IPS-18a (cell line): Measurements from ENCODE around the gene NELFE.
"Not testable (repeated sequence)": the region's sequence is repeated elsewhere in the genome, so short reads cannot be mapped to it uniquely, and the experiment has no call there.

Source experiments
- H3K27ac ChIP-seq: one replicate; pipeline ENCODE4 v1.5.1; 2013; ENCODE audit warnings: low read length
- H3K27me3 ChIP-seq: one replicate; pipeline ENCODE4 v1.6.1; 2013; ENCODE audit warnings: mild to moderate bottlenecking, low read length; ENCODE audit not compliant: control insufficient read depth, insufficient read depth
- H3K36me3 ChIP-seq: one replicate; pipeline ENCODE4 v1.6.1; 2013; ENCODE audit warnings: low read depth, low read length; ENCODE audit not compliant: control insufficient read depth
- H3K4me1 ChIP-seq: one replicate; pipeline ENCODE4 v1.6.1; 2013; ENCODE audit warnings: low read depth, low read length; ENCODE audit not compliant: control insufficient read depth
- H3K4me3 ChIP-seq: one replicate; pipeline ENCODE4 v1.5.1; 2013; ENCODE audit warnings: low read length
- H3K9ac ChIP-seq: one replicate; pipeline ENCODE4 v1.6.1; 2013; ENCODE audit warnings: mild to moderate bottlenecking, low read length, moderate library complexity
- H3K9me3 ChIP-seq: one replicate; pipeline ENCODE4 v1.6.1; 2013; ENCODE audit warnings: low read depth, low read length; ENCODE audit not compliant: control insufficient read depth

Gene NELFE, protein sequence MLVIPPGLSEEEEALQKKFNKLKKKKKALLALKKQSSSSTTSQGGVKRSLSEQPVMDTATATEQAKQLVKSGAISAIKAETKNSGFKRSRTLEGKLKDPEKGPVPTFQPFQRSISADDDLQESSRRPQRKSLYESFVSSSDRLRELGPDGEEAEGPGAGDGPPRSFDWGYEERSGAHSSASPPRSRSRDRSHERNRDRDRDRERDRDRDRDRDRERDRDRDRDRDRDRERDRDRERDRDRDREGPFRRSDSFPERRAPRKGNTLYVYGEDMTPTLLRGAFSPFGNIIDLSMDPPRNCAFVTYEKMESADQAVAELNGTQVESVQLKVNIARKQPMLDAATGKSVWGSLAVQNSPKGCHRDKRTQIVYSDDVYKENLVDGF

DNA sequence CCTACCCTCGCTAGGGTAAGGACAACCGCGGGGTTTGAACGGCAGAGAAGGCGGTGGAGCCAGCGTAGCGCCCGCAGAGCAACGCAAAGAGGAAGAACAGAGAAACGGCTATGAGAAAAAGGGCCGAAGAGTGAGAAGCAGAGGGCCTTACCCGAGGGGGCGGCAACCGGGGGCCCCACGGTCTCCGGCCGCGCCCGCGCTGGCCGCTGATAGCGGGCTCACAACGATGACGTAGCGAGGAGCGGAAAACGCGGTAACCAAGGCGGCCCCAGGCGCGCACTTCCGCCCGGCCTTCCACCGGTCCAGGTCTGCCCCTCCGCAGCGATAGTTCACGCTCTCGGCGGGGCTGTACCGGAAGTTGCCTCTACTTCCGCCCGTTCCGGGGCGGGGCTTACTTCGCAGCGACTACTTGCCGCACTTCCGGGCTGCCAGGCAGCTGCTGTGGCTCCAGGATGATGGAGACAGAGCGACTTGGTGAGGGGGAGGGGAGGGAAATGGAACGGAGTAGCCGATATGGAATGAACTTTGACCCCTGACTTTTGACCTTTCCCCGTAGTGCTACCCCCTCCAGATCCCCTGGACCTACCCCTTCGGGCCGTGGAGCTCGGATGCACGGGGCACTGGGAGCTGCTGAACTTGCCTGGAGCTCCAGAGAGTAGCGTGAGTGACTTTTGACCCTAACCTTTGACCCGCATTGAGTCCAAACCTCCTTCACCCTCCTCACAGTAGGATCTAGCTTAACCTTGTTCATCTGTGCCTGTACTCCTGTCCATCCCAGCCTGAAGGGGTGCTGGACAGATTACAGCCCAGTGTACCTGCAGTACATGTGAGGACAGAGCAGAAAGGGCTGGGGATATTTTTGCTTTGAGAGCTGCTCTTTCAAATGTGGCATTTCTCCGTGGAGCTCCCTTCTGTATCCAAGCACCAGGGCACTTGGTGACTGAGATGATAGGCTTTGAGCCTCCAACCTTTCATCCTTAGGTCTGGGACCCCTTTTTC, at the start of gene NELFE, which contains the start of gene SKIC2:
NELFE (minus strand) TSS at position 231 of the 999 bp plus-strand sequence. CDS start 525 bp downstream, outside the sequence.
SKIC2 (plus strand) TSS at position 435 of the 999 bp plus-strand sequence; CDS start at position 453, 18 bp downstream.
- Histone ChIP-seq H3K9me3 (no peaks in the 10 kb centered on the region), H3K27me3 (no peaks in the 10 kb centered on the region), H3K4me3 (peak within 1 kb of the TSS; percentile 87), H3K4me1 (no peaks in the 10 kb centered on the region), H3K36me3 (peaks cover 51% of the 10 kb centered on the region), H3K9ac (peak within 1 kb of the TSS; percentile 83), H3K27ac (peak within 1 kb of the TSS; percentile 36)

DNA sequence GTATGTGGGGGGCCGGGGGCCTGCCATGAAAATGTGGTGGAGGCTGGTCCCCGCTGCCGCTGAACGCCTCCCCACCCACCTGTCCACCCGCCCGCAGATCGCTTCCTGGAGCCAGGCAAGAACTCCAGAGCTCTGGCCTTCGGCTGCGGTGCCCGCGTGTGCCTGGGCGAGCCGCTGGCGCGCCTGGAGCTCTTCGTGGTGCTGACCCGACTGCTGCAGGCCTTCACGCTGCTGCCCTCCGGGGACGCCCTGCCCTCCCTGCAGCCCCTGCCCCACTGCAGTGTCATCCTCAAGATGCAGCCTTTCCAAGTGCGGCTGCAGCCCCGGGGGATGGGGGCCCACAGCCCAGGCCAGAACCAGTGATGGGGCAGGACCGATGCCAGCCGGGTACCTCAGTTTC, 49.3 kb upstream of the NELFE start:
- H3K27ac ChIP-seq, H3K36me3 ChIP-seq, H3K27me3 ChIP-seq, H3K9me3 ChIP-seq, H3K9ac ChIP-seq, H3K4me3 ChIP-seq, H3K4me1 ChIP-seq: not testable (repeated sequence)

DNA sequence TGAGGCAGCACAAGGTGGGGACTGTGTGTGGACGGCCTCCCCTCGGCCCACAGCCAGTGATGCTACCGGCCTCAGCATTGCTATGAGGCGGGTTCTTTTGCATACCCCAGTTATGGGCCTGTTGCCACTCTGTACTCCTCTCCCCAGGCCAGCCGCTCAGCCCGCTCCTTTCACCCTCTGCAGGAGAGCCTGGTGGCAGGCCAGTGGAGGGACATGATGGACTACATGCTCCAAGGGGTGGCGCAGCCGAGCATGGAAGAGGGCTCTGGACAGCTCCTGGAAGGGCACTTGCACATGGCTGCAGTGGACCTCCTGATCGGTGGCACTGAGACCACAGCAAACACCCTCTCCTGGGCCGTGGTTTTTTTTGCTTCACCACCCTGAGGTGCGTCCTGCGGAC, 48.3 kb upstream of the NELFE start:
- H3K27ac ChIP-seq, H3K4me3 ChIP-seq, H3K27me3 ChIP-seq, H3K36me3 ChIP-seq, H3K9me3 ChIP-seq, H3K9ac ChIP-seq, H3K4me1 ChIP-seq: not testable (repeated sequence)

DNA sequence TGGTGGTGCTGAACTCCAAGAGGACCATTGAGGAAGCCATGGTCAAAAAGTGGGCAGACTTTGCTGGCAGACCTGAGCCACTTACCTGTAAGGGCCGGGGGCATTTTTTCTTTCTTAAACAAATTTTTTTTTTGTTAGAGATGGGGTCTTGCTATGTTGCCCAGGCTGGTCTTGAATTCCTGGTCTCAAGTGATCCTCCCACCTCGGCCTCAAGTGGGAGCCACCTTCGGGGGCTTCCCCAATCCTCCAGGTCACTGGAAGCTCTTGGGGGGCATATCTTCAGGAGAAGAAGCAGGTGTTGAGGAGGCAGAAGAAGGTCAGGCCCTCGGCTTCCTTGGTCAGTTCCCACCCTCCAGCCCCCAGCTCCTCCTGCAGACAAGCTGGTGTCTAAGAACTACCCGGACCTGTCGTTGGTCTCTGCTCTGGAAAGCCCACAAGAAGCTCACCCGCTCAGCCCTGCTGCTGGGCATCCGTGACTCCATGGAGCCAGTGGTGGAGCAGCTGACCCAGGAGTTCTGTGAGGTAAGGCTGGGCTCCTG, 47.3 kb upstream of the NELFE start:
- not testable (repeated sequence) for H3K27ac ChIP-seq, H3K4me1 ChIP-seq, H3K36me3 ChIP-seq, H3K9me3 ChIP-seq, H3K9ac ChIP-seq, H3K27me3 ChIP-seq, H3K4me3 ChIP-seq

DNA sequence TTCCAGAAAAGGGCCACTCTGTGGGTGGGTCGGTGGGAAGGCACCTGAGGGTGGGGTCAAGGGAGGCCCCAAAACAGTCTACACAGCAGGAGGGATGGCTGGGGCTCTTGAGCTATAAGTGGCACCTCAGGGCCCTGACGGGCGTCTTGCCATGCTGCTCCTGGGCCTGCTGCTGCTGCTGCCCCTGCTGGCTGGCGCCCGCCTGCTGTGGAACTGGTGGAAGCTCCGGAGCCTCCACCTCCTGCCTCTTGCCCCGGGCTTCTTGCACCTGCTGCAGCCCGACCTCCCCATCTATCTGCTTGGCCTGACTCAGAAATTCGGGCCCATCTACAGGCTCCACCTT, 46.7 kb upstream of the NELFE start:
- H3K27me3 ChIP-seq, H3K9ac ChIP-seq, H3K4me3 ChIP-seq, H3K9me3 ChIP-seq, H3K27ac ChIP-seq, H3K36me3 ChIP-seq, H3K4me1 ChIP-seq: not testable (repeated sequence)

DNA sequence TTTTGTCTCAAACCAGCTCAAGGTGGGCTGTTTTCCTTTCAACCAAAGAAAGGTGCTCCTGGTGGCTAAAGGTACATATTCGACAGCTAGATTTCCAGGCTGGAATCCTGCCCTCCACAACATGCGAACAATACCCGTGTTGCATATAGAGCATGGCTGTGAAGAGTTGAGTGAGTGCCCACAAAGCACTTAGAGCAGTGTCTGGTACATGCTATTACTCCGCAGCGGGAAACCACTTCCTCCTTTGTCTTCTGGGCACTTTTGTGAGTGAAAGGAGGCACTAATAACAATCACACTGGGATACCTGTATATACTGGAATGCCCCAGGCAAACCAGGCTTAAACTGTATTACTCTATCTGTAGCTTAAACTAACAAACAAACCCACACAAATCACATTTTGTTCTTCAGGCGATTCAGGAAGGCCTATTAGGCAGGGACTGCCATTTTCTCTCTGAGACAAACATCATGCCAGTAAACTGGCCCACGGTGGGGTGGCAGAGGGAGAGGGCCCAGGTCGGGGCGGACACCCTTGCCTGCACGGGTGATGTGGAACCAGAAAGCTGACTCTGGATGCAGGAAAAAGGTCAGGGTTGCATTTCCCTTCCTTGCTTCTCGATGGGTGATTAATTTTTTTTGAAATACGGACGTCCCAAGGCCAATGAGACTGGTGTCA, 46.2 kb upstream of the NELFE start:
- not testable (repeated sequence) for H3K27ac ChIP-seq, H3K9ac ChIP-seq, H3K27me3 ChIP-seq, H3K4me3 ChIP-seq, H3K4me1 ChIP-seq, H3K36me3 ChIP-seq, H3K9me3 ChIP-seq

DNA sequence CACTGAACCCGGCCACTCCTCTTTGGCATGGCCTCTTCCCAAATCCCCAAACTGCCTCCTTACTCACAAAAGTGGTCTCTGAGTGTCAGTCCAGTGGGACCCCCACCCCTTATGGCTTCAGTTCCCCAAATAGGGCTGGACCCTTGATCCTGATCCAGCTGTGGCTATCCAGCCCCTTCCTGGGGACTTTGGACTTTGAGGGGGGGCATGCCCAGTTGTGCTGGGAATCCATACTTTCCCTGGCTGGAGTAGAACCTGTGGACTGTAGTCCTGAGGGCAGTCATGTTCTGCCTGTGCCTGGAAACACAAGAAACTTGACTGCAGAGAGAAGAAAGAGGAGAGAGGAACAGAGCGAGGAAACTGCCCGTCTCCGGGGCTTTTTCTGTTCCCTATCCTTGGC, 45.6 kb upstream of the NELFE start:
- H3K9ac ChIP-seq, H3K4me1 ChIP-seq, H3K36me3 ChIP-seq, H3K27me3 ChIP-seq, H3K4me3 ChIP-seq, H3K27ac ChIP-seq, H3K9me3 ChIP-seq: not testable (repeated sequence)

DNA sequence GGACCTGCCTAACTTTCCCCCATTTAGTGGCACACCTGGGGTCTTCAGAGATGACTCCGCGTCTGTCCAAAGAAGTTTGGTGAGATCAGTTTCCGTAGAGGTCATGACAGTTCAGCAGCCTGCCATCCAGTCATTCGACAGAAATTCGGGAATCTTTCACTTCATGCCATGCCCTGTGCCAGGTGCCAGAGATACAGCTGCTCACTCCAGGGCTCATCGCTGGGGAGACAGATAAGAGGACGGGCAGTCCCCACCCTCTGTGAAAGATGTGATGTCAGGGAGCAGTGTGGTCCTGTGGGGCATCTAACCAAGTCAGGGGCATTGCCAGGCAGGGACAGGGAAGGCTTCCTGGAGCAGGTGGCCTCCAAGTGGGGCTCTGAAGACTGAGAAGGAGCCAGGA, 44.5 kb upstream of the NELFE start:
- H3K27ac ChIP-seq, H3K9me3 ChIP-seq, H3K4me1 ChIP-seq, H3K36me3 ChIP-seq, H3K4me3 ChIP-seq, H3K9ac ChIP-seq, H3K27me3 ChIP-seq: not testable (repeated sequence)

DNA sequence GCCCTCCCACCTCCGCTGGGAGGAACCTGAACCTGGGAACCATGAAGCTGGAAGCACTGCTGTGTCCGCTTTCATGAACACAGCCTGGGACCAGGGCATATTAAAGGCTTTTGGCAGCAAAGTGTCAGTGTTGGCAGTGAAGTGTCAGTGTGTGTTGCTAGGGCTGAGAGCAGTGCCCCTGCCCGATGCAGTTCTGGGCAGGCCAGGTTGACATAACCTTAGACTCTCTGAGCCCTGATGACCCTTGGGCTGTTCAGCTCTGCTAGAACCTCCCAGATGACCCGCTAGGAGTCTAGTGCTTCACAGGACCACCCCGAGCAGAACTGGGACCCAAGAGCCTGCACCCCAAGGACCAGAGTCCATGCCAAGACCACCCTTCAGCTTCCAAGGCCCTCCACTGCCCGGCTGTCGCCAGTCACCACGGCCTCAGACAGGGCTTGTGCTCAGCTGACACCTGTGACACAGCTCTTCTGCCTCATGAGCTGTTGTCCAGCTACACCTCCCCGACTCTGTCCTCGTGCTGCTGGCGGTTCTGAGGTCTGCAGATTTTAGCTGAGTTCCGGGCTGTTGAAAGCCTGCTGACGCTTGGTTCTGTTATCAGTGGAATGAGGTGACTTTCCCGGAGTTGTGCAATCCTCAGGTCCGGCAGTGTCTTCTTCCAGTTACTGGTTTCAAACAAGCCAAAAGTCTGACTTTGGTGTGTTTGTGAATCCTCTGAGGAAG, 43.9 kb upstream of the NELFE start:
- not testable (repeated sequence) for H3K4me1 ChIP-seq, H3K27ac ChIP-seq, H3K36me3 ChIP-seq, H3K9ac ChIP-seq, H3K9me3 ChIP-seq, H3K4me3 ChIP-seq, H3K27me3 ChIP-seq

DNA sequence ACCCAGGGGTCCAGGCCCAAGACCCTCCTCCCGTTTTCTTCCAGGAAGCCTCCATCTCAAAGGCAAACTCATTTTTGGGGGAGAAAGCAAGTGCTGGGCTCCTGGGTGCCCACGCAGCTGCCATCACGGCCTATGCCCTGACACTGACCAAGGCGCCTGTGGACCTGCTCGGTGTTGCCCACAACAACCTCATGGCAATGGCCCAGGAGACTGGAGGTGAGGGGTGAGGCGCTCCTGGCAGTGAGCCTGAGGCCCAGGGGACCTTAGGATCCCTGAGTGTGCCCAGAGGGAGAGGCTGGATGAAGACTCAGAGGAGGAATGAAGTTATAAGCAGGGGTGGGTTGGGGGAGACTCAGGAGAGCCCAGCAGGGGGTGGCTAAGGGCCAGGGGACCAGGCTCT, 37.6 kb upstream of the NELFE start:
- not testable (repeated sequence) for H3K4me3 ChIP-seq, H3K27ac ChIP-seq, H3K36me3 ChIP-seq, H3K4me1 ChIP-seq, H3K9me3 ChIP-seq, H3K9ac ChIP-seq, H3K27me3 ChIP-seq

DNA sequence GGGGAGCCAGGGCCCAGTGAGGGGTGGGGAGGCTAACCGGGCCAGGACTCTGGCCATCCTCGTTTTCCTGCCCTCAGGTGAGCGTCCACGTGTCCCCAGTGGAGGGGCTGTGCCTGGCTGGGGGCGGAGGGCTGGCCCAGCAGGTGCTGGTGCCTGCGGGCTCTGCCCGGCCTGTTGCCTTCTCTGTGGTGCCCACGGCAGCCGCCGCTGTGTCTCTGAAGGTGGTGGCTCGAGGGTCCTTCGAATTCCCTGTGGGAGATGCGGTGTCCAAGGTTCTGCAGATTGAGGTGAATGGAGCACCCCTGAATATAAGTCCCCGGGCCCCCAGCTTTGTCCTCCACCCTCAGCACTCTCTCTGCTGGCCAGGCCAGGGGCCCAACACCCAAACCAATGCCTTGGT, 35.6 kb upstream of the NELFE start:
- H3K27me3 ChIP-seq, H3K27ac ChIP-seq, H3K9me3 ChIP-seq, H3K4me1 ChIP-seq, H3K4me3 ChIP-seq, H3K9ac ChIP-seq, H3K36me3 ChIP-seq: not testable (repeated sequence)
